B cell (primary cell): ENCODE data around the gene SLC35F5. TPM values are rescaled to one million over a fixed set of nuclear protein-coding genes. Genes with fewer than 3 reads are reported as not detected.

ENCODE experiments used
- ATAC-seq: fragments of 200-7000 bp; cut with Tn5 transposase; one replicate; pipeline ENCODE4 v1.10.0; 2021; ENCODE audit warnings: low read depth, mild to moderate bottlenecking, moderate number of reproducible peaks, moderate library complexity
- CTCF ChIA-PET: fragments of 350-600 bp; sonication (Branson Sonifier 250); formaldehyde crosslinking; loops from one replicate; lab custom pipeline; 2021; ENCODE audit warnings: antibody characterized with exemption, inconsistent platforms; lab: Charles Lee
- POLR2A ChIA-PET: fragments of 350-600 bp; sonication (Branson Sonifier 250); formaldehyde crosslinking; loops from one replicate; lab custom pipeline; 2021; ENCODE audit warnings: antibody characterized with exemption; lab: Charles Lee
- DNase-seq: peaks from one replicate; pipeline ENCODE4 v3.0.0; 2013
- H2AFZ ChIP-seq: 2 replicates; pipeline ENCODE4 v1.6.1; 2012; ENCODE audit warnings: mild to moderate bottlenecking, low read depth, low read length; ENCODE audit not compliant: insufficient read depth, poor library complexity, severe bottlenecking
- H3K27ac ChIP-seq, 2 donors: 1 replicate in 1 of 2; 2 replicates in 1 of 2; pipeline ENCODE4 v1.5.1; 2012 to 2013; ENCODE audit warnings: low read length in 2 of 2, mild to moderate bottlenecking in 2 of 2, moderate library complexity in 1 of 2
- H3K27me3 ChIP-seq, 4 experiments: fragments of 200-600 bp in 1 of 4; sonication (generic) in 1 of 4; replicated peaks in 1 of 4; 1 replicate in 2 of 4; 2 replicates in 2 of 4; pipeline versions ENCODE4 v1.6.1 to v1.7.0; 2013 to 2016; ENCODE audit warnings: low read length in 3 of 4, mild to moderate bottlenecking in 2 of 4, mixed read lengths in 1 of 4, moderate library complexity in 1 of 4; ENCODE audit not compliant: insufficient read depth in 4 of 4, control insufficient read depth in 3 of 4; ENCODE audit errors: control extremely low read depth in 1 of 4
- H3K36me3 ChIP-seq, 2 experiments: replicated peaks in 1 of 2; 1 replicate in 1 of 2; 2 replicates in 1 of 2; pipeline versions ENCODE4 v1.6.1 to v1.7.1; 2013; ENCODE audit warnings: low read length in 1 of 2; ENCODE audit not compliant: insufficient read depth in 2 of 2, control insufficient read depth in 1 of 2; ENCODE audit errors: control extremely low read depth in 1 of 2, extremely low read depth in 1 of 2
- H3K4me1 ChIP-seq, 2 donors: fragments of 200-600 bp in 1 of 2; sonication (generic) in 1 of 2; 1 replicate in 1 of 2; 2 replicates in 1 of 2; pipeline versions ENCODE4 v1.5.1 to v1.6.1; 2013 to 2017; ENCODE audit warnings: low read length in 2 of 2; ENCODE audit not compliant: control insufficient read depth in 2 of 2, insufficient read depth in 2 of 2
- H3K4me2 ChIP-seq: replicated peaks from 2 replicates; pipeline ENCODE3; 2012; ENCODE audit warnings: mild to moderate bottlenecking, low read depth, low read length; ENCODE audit not compliant: poor library complexity, severe bottlenecking
- H3K4me3 ChIP-seq, 5 experiments: fragments of 200-600 bp in 1 of 5; sonication (generic) in 1 of 5; 1 replicate in 3 of 5; 2 replicates in 2 of 5; pipeline versions ENCODE4 v1.5.1 to v1.7.0; 2011 to 2016; ENCODE audit warnings: low read length in 4 of 5, mild to moderate bottlenecking in 4 of 5, low read depth in 2 of 5, control low read depth in 1 of 5, moderate library complexity in 1 of 5; ENCODE audit not compliant: insufficient read depth in 1 of 5; ENCODE audit errors: control extremely low read depth in 1 of 5, extremely low read depth in 1 of 5
- H3K79me2 ChIP-seq: fragments of 200-600 bp; sonication (generic); one replicate; pipeline ENCODE4 v1.6.0; 2016; ENCODE audit warnings: low read length; ENCODE audit not compliant: control insufficient read depth, insufficient read depth
- H3K9ac ChIP-seq: fragments of 200-600 bp; sonication (generic); 2 replicates; pipeline ENCODE4 v1.6.1; 2017; ENCODE audit warnings: mild to moderate bottlenecking, low read length, moderate library complexity
- H3K9me3 ChIP-seq, 3 donors: one replicate each; pipeline versions ENCODE4 v1.6.1 to v1.7.1; 2013; ENCODE audit warnings: low read length in 2 of 3; ENCODE audit not compliant: control insufficient read depth in 2 of 3, insufficient read depth in 1 of 3; ENCODE audit errors: control extremely low read depth in 1 of 3
- H4K20me1 ChIP-seq: 2 replicates; pipeline ENCODE4 v1.6.0; 2012; ENCODE audit warnings: mild to moderate bottlenecking, low read length; ENCODE audit not compliant: insufficient read depth, control insufficient read depth, poor library complexity, severe bottlenecking
- H3K27ac Mint-ChIP-seq: one replicate; pipeline ENCODE4 v1.8.0; 2021; ENCODE audit warnings: mixed read lengths
- H3K27me3 Mint-ChIP-seq: one replicate; pipeline ENCODE4 v1.8.0; 2021; ENCODE audit warnings: mixed read lengths
- H3K4me1 Mint-ChIP-seq: one replicate; pipeline ENCODE4 v1.8.0; 2021; ENCODE audit warnings: mixed read lengths
- H3K4me3 Mint-ChIP-seq: one replicate; pipeline ENCODE4 v1.8.0; 2021; ENCODE audit warnings: mixed read lengths
- H3K9me3 Mint-ChIP-seq: one replicate; pipeline ENCODE4 v1.8.0; 2022; ENCODE audit warnings: mixed read lengths; ENCODE audit not compliant: insufficient read depth
- CTCF ChIP-seq: fragments of 200-600 bp; IDR thresholded peaks from one replicate; pipeline ENCODE4 v1.8.0; 2022; ENCODE audit warnings: antibody characterized with exemption, mild to moderate bottlenecking
- EZH2 ChIP-seq: IDR thresholded peaks from 2 replicates; pipeline ENCODE4 v1.6.1; 2012; ENCODE audit warnings: borderline replicate concordance, low read depth, mild to moderate bottlenecking, moderate library complexity, low read length; ENCODE audit not compliant: insufficient read depth, poor library complexity, severe bottlenecking
- WGBS: methylation state at CpG from one replicate; pipeline ENCODE4 v1.1.5; 2013; ENCODE audit warnings: missing lambda C conversion rate; ENCODE audit not compliant: insufficient coverage; 5-methylcytosine and 5-hydroxymethylcytosine counted together
- intact Hi-C: fragments of 100-400 bp; cut with micrococcal nuclease; formaldehyde crosslinking; loops from one replicate; pipeline ENCODE4 v1.10.0; 2022
- polyA plus RNA-seq: library from polyadenylated mRNA; depleted of rRNA; stranded (reverse); fragments of >200 nt; gene quantifications from 2 replicates; pipeline ENCODE4 v1.2.3, GENCODE V29; 2012
- total RNA-seq, 2 donors: library from RNA; stranded (reverse); fragments of 120-200 nt in 1 of 2; gene quantifications; 1 replicate in 1 of 2; 2 replicates in 1 of 2; pipeline versions ENCODE4 v1.2.3 to v1.2.4, GENCODE V29; 2013 to 2022

The SLC35F5 gene
- total and polyA plus RNA-seq, 2 donors (not counting 1 experiment from before 2014, with no cell fraction given) = 9.8 to 75.5 TPM

GRCh38 chr2:113712941-113713340, 43.5 kb downstream of the SLC35F5 start:
- POLR2A ChIA-PET = no interaction called here
- CTCF ChIA-PET = interaction anchor here (1.4 kb wide), 1 partner anchor 11 kb away, joined by 3 read pairs; no protein-coding TSS in a partner anchor

GRCh38 chr2:113711851-113712250, 44.6 kb downstream of the SLC35F5 start:
- ATAC-seq = no peak
- WGBS = no CpG with 5 or more reads among the region's 1 CpG
- H3K4me3 Mint-ChIP-seq = no peak overlapping the region
- H3K79me2 ChIP-seq = no peaks in the 10 kb centered on the region
- H3K27ac ChIP-seq = no peak overlapping the region
- no peaks in the 10 kb centered on the region for H3K4me1 Mint-ChIP-seq
- no peak overlapping the region for H3K27ac Mint-ChIP-seq
- H3K4me1 ChIP-seq = no peaks in the 10 kb centered on the region
- H4K20me1 ChIP-seq = no peaks in the 10 kb centered on the region
- no peak for DNase-seq
- no peaks in the 10 kb centered on the region for H3K9me3 ChIP-seq
- no peak overlapping the region for H3K4me3 ChIP-seq
- peaks cover 5 to 27% of the 10 kb centered on the region in 2 experiments for H3K36me3 ChIP-seq
- H3K9me3 Mint-ChIP-seq = no peaks in the 10 kb centered on the region
- H3K27me3 ChIP-seq = no peaks in the 10 kb centered on the region
- no peak overlapping the region for H3K9ac ChIP-seq
- CTCF ChIA-PET = no interaction called here
- TF ChIP-seq CTCF (no peak), EZH2 (no peak)
- H3K4me2 ChIP-seq = no peak overlapping the region
- H3K27me3 Mint-ChIP-seq = no peaks in the 10 kb centered on the region
- no peak overlapping the region for H2AFZ ChIP-seq
- POLR2A ChIA-PET = no interaction called here
- intact Hi-C loops = no loop called here

More at GRCh38 chr2:113712941-113713340, 43.5 kb downstream of the SLC35F5 start:
- ATAC-seq = no peak
- DNase-seq = no peak
- Histone ChIP-seq H3K9me3 (no peaks in the 10 kb centered on the region), H3K4me1 (no peaks in the 10 kb centered on the region), H4K20me1 (no peaks in the 10 kb centered on the region), H3K79me2 (no peaks in the 10 kb centered on the region), H3K4me2 (no peak overlapping the region), H3K36me3 (peaks cover 6 to 35% of the 10 kb centered on the region in 2 experiments), H3K4me3 (no peak overlapping the region), H2AFZ (no peak overlapping the region), H3K27ac (no peak overlapping the region), H3K9ac (no peak overlapping the region), H3K27me3 (no peaks in the 10 kb centered on the region)
- no peaks in the 10 kb centered on the region for H3K4me1 Mint-ChIP-seq
- H3K9me3 Mint-ChIP-seq = no peaks in the 10 kb centered on the region
- no peaks in the 10 kb centered on the region for H3K27me3 Mint-ChIP-seq
- intact Hi-C loops = no loop called here
- H3K27ac Mint-ChIP-seq = no peak overlapping the region
- no peak overlapping the region for H3K4me3 Mint-ChIP-seq
- TF ChIP-seq CTCF (no peak), EZH2 (no peak)
- WGBS = no CpG with 5 or more reads among the region's 2 CpGs
